Neural cell (in vitro differentiated cells): ENCODE measurements around the gene NDUFAB1. TPM values are rescaled to one million over a fixed set of nuclear protein-coding genes. Genes with fewer than 3 reads are reported as not detected.

Source experiments
- H2AFZ ChIP-seq: fragments of 200-600, 300-800 bp; sonication (generic), shearing (Covaris generic); 2 replicates; pipeline ENCODE4 v1.6.0; 2014; ENCODE audit warnings: low read depth, mild to moderate bottlenecking, antibody characterized with exemption, low read length, moderate library complexity
- H3F3A ChIP-seq: fragments of 200-600 bp; shearing (Covaris generic); 2 replicates; pipeline ENCODE4 v1.6.1; 2016; ENCODE audit warnings: mild to moderate bottlenecking, moderate library complexity, mixed read lengths, antibody characterized with exemption, low read length; ENCODE audit not compliant: insufficient read depth, poor library complexity, severe bottlenecking
- H3K27ac ChIP-seq: fragments of 200-600, 300-800 bp; sonication (generic), shearing (Covaris generic); 2 replicates; pipeline ENCODE4 v1.5.1; 2014; ENCODE audit warnings: mild to moderate bottlenecking, low read length, moderate library complexity
- H3K27me3 ChIP-seq: fragments of 300-800, 200-600 bp; sonication (generic), shearing (Covaris generic); 2 replicates; pipeline ENCODE4 v1.6.0; 2014; ENCODE audit warnings: mild to moderate bottlenecking, low read depth, low read length, moderate library complexity; ENCODE audit not compliant: insufficient read depth
- H3K36me3 ChIP-seq: fragments of 300-800, 200-600 bp; sonication (generic), shearing (Covaris generic); 2 replicates; pipeline ENCODE4 v1.5.1; 2014; ENCODE audit warnings: mild to moderate bottlenecking, antibody characterized with exemption, low read length, moderate library complexity; ENCODE audit not compliant: insufficient read depth
- H3K4me2 ChIP-seq: fragments of 300-800, 200-600 bp; sonication (generic), shearing (Covaris generic); 2 replicates; pipeline ENCODE4 v1.6.0; 2014; ENCODE audit warnings: mild to moderate bottlenecking, low read length
- H3K4me3 ChIP-seq: fragments of 300-800, 200-600 bp; sonication (generic), shearing (Covaris generic); 2 replicates; pipeline ENCODE4 v1.5.1; 2014; ENCODE audit warnings: mild to moderate bottlenecking, low read length, moderate library complexity
- H3K79me2 ChIP-seq: fragments of 200-600 bp; shearing (Covaris generic); replicated peaks from 2 replicates; pipeline ENCODE4 v1.6.0; 2014; ENCODE audit warnings: mild to moderate bottlenecking, low read length, moderate library complexity; ENCODE audit not compliant: insufficient read depth
- H3K9ac ChIP-seq: fragments of 300-800, 200-600 bp; sonication (generic), shearing (Covaris generic); 2 replicates; pipeline ENCODE4 v1.6.1; 2016; ENCODE audit warnings: mild to moderate bottlenecking, low read length, mixed read lengths
- H3K9me2 ChIP-seq: fragments of 200-600 bp; shearing (Covaris generic); 2 replicates; pipeline ENCODE4 v1.6.1; 2016; ENCODE audit warnings: mild to moderate bottlenecking, low read length, mixed read lengths; ENCODE audit not compliant: insufficient read depth
- H3K9me3 ChIP-seq: fragments of 200-600, 300-800 bp; sonication (generic), shearing (Covaris generic); 2 replicates; pipeline ENCODE4 v1.6.1; 2016; ENCODE audit warnings: mild to moderate bottlenecking, mixed run types, low read length, moderate library complexity, mixed read lengths
- H4K20me1 ChIP-seq: fragments of 200-600 bp; shearing (Covaris generic); 2 replicates; pipeline ENCODE4 v1.6.1; 2016; ENCODE audit warnings: mild to moderate bottlenecking, mixed run types; ENCODE audit not compliant: insufficient read depth
- EP300 ChIP-seq: fragments of 450-650 bp; conservative IDR thresholded peaks from 2 replicates; pipeline ENCODE4 v1.6.1; 2014; ENCODE audit warnings: antibody characterized with exemption, mild to moderate bottlenecking, moderate library complexity; ENCODE audit not compliant: poor library complexity, severe bottlenecking
- EZH2 ChIP-seq: fragments of 200-600, 300-800 bp; shearing (Covaris generic), sonication (generic); IDR thresholded peaks from 2 replicates; pipeline ENCODE4 v1.6.1; 2014; ENCODE audit warnings: antibody characterized with exemption, low read length, borderline replicate concordance, mild to moderate bottlenecking; ENCODE audit not compliant: insufficient read depth, poor library complexity, severe bottlenecking
- MXI1 ChIP-seq: fragments of 450-650 bp; conservative IDR thresholded peaks from 2 replicates; pipeline ENCODE4 v1.6.1; 2014; ENCODE audit warnings: antibody characterized with exemption, mild to moderate bottlenecking; ENCODE audit not compliant: poor library complexity, severe bottlenecking
- POLR2AphosphoS5 ChIP-seq: IDR thresholded peaks from 2 replicates; pipeline ENCODE4 v1.6.1; 2012
- RAD21 ChIP-seq: fragments of 450-650 bp; conservative IDR thresholded peaks from 2 replicates; pipeline ENCODE4 v1.6.1; 2014; ENCODE audit warnings: antibody characterized with exemption, mild to moderate bottlenecking, moderate library complexity
- SMC3 ChIP-seq: fragments of 450-650 bp; conservative IDR thresholded peaks from 2 replicates; pipeline ENCODE4 v1.6.1; 2014; ENCODE audit warnings: antibody characterized with exemption, mild to moderate bottlenecking, moderate library complexity; ENCODE audit not compliant: poor library complexity
- TAF1 ChIP-seq: IDR thresholded peaks from 2 replicates; pipeline ENCODE4 v1.6.1; 2012; ENCODE audit warnings: low read depth
- polyA plus RNA-seq: library from polyadenylated mRNA; depleted of rRNA; stranded (reverse); fragments of >200 nt; gene quantifications from 2 replicates; pipeline ENCODE4 v1.2.3, GENCODE V29; 2014
- TF ChIP-seq, protein P1 (sequence below): IDR thresholded peaks from 2 replicates; pipeline ENCODE4 v1.6.1; 2012; ENCODE audit warnings: borderline replicate concordance
- TF ChIP-seq, protein P2 (sequence below): fragments of 450-650 bp; IDR thresholded peaks from 2 replicates; pipeline ENCODE4 v1.5.1; 2014; ENCODE audit warnings: antibody characterized with exemption, mild to moderate bottlenecking, moderate library complexity; ENCODE audit not compliant: poor library complexity, severe bottlenecking

NDUFAB1 gene
- polyA plus RNA-seq, 1 donor from 2014 or later: 492 TPM

GRCh38 chr16:23594186-23594585 is 1.9 kb downstream of the NDUFAB1 start:
- Histone ChIP-seq H3K9me3 (no peaks in the 10 kb centered on the region), H2AFZ (no peak overlapping the region), H3K79me2 (peaks cover 40% of the 10 kb centered on the region), H3K27me3 (no peaks in the 10 kb centered on the region), H3F3A (no peaks in the 10 kb centered on the region), H3K9me2 (no peaks in the 10 kb centered on the region), H3K27ac (no peak overlapping the region), H3K9ac (no peak overlapping the region), H3K36me3 (no peaks in the 10 kb centered on the region), H3K4me3 (no peak overlapping the region), H4K20me1 (no peaks in the 10 kb centered on the region), H3K4me2 (no peak overlapping the region)
- TF ChIP-seq EP300 (no peak), MXI1 (no peak), TAF1 (no peak), POLR2AphosphoS5 (no peak), EZH2 (no peak), RAD21 (no peak), SMC3 (no peak)
- TF ChIP-seq, protein P1, sequence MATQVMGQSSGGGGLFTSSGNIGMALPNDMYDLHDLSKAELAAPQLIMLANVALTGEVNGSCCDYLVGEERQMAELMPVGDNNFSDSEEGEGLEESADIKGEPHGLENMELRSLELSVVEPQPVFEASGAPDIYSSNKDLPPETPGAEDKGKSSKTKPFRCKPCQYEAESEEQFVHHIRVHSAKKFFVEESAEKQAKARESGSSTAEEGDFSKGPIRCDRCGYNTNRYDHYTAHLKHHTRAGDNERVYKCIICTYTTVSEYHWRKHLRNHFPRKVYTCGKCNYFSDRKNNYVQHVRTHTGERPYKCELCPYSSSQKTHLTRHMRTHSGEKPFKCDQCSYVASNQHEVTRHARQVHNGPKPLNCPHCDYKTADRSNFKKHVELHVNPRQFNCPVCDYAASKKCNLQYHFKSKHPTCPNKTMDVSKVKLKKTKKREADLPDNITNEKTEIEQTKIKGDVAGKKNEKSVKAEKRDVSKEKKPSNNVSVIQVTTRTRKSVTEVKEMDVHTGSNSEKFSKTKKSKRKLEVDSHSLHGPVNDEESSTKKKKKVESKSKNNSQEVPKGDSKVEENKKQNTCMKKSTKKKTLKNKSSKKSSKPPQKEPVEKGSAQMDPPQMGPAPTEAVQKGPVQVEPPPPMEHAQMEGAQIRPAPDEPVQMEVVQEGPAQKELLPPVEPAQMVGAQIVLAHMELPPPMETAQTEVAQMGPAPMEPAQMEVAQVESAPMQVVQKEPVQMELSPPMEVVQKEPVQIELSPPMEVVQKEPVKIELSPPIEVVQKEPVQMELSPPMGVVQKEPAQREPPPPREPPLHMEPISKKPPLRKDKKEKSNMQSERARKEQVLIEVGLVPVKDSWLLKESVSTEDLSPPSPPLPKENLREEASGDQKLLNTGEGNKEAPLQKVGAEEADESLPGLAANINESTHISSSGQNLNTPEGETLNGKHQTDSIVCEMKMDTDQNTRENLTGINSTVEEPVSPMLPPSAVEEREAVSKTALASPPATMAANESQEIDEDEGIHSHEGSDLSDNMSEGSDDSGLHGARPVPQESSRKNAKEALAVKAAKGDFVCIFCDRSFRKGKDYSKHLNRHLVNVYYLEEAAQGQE: no peak
- TF ChIP-seq, protein P2, sequence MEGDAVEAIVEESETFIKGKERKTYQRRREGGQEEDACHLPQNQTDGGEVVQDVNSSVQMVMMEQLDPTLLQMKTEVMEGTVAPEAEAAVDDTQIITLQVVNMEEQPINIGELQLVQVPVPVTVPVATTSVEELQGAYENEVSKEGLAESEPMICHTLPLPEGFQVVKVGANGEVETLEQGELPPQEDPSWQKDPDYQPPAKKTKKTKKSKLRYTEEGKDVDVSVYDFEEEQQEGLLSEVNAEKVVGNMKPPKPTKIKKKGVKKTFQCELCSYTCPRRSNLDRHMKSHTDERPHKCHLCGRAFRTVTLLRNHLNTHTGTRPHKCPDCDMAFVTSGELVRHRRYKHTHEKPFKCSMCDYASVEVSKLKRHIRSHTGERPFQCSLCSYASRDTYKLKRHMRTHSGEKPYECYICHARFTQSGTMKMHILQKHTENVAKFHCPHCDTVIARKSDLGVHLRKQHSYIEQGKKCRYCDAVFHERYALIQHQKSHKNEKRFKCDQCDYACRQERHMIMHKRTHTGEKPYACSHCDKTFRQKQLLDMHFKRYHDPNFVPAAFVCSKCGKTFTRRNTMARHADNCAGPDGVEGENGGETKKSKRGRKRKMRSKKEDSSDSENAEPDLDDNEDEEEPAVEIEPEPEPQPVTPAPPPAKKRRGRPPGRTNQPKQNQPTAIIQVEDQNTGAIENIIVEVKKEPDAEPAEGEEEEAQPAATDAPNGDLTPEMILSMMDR: no peak

- Histone ChIP-seq H3K27ac (no peak overlapping the region), H3K36me3 (no peaks in the 10 kb centered on the region), H3K4me2 (no peak overlapping the region), H3K9ac (no peak overlapping the region), H3K27me3 (no peaks in the 10 kb centered on the region), H3K79me2 (peaks cover 31% of the 10 kb centered on the region), H3K4me3 (no peak overlapping the region), H3F3A (no peaks in the 10 kb centered on the region), H4K20me1 (no peaks in the 10 kb centered on the region), H3K9me3 (no peaks in the 10 kb centered on the region), H3K9me2 (no peaks in the 10 kb centered on the region), H2AFZ (no peak overlapping the region)
- no peak for TF ChIP-seq EP300
- TF ChIP-seq, protein P1: no peak
- TF ChIP-seq SMC3: no peak
- TF ChIP-seq TAF1: no peak
- TF ChIP-seq EZH2: no peak
- TF ChIP-seq, protein P2: no peak
- TF ChIP-seq POLR2AphosphoS5: no peak
- TF ChIP-seq MXI1: no peak
- TF ChIP-seq RAD21: no peak
Measured at GRCh38 chr16:23590181-23590580, 5.9 kb downstream of the NDUFAB1 start.
